Stimulated activated CD4-positive, alpha-beta T cell treated with anti-CD3 and anti-CD28 coated beads, Interleukin-12 subunit alpha, Interleukin-12 subunit beta, amount 100 ng/mL, for 48 hours (primary cell): Measurements from ENCODE around the gene GATB.
A peak's percentile ranks its signal among the peaks of the same experiment; 100 is the strongest.

ENCODE experiments used
- DNase-seq, 3 donors: peaks; one replicate each; pipeline ENCODE4 v3.0.0-alpha.2; 2020; ENCODE audit warnings: low read depth in 2 of 3, low spot score in 1 of 3

The GATB gene

GRCh38 chr4:151760712-151761661 lies at the start of gene GATB:
GATB (minus strand) TSS chr4:151761007; CDS start chr4:151760982, 25 bp downstream.
- DNase-seq: peak; percentile 80 to 88 (median 88)

GRCh38 chr4:151810476-151810875 lies 49.7 kb upstream of the GATB start:
- DNase-seq: no peak

- DNase-seq: no peak
Measured at GRCh38 chr4:151809716-151810115, 48.9 kb upstream of the GATB start.

DNA sequence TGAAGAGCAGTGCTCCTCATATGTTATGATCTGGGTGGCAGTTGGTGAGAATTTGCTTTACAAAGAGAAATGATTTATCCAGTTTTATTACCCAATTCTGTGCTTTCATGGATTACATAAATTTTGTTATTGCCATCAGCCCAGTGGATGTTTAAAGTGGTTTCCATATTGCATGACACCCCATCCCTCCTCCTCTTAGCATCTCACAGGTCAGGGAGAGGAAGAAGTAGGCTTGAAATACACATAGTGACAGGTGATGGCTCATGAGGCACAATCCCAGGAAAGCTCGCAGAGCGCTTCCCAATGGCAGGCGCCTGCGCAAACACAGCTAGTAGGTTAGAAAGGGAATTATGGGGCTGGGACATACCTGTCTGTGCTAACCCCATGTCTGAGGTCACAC lies 47.7 kb upstream of the GATB start:
- no peak for DNase-seq

DNA sequence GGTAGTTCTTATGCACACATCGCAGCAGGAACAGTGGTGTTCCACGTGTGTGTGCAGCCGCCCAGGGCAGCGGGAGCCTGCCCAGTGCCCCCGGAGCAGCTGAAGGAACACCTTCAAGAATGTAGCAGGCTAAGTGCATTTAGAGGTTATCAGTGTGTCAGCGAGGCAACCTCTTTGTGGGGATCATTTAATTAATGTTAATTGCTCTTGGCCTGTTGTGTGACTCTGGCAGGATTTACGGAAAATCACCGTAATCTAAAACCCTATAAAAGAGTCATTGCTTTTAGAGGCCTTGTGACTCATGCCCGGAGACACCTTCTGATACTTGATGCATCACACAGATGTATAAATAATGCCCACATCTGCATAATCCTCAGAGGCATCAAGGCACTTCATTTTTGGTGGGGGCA lies 47.3 kb upstream of the GATB start:
- no peak for DNase-seq

- no peak for DNase-seq
Measured at GRCh38 chr4:151807220-151807619, 46.4 kb upstream of the GATB start.

- no peak for DNase-seq
Measured at GRCh38 chr4:151806511-151806927, 45.7 kb upstream of the GATB start.

GRCh38 chr4:151804821-151805220 lies 44.0 kb upstream of the GATB start:
- no peak for DNase-seq

GRCh38 chr4:151804086-151804630 lies 43.4 kb upstream of the GATB start:
- DNase-seq: no peak

DNA sequence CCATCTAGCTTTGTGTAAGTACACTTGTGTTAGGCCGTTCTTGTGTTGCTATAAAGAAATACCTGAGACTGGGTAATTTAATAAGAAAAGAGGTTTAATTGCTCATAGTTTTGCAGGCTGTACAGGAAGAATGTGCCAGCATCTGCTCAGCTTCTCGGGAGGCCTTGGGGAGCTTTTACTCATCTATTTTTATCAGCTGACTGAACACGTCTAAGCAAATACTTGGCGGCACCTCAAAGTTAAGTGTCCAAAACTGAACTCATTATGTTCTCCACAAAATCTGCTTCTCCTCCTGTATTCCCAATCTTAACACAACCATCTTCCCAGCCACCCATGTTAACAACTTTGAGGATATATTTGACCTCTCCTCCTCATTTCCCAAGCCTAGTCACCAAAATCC lies 42.4 kb upstream of the GATB start:
- no peak for DNase-seq

DNA sequence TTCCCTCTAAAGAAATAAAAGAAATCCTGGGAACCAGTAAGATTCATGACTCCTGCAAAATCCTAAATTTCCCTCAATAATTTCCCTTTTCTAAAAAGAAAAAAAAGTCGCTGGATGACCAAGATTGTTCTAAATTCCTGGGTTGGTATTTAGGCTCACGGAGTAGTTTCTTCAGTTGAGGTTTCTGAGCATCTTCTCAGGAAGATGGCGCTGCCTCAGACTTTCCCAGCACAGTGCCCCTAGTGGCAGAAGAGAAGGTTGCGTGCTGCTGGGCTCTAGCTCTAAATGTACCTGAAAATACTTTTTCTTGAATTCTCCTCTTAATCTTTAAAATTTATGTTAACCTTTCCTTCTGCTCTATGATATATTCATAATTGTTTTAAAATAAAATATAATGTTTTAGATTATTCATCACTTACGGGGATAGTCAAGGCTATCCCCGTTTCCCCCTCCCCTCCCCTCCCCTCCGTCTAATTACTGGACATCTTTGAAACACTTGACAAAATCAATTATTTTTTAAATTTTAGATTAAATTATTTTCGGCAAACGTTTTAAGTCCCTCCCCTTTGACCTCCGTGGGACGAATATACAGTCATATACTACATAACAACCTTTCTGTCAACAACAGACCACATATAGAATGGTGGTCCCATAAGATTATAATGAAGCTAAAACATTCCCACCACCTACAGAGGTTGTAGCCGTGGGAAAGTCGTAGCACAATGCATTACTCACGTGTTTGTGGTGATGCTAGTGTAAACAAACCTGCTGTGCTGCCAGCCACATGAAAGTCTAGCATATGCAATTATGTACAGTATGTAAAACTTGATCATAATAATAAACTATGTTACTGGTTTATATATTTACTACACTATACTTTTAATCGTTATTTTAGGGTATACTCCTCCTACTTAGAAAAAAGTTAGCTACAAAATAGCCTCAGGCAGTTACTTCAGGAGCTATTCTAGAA lies 41.0 kb upstream of the GATB start:
- peak; percentile 31 to 69 (median 52) for DNase-seq

GRCh38 chr4:151799417-151800012 lies 38.7 kb upstream of the GATB start:
- no peak for DNase-seq

GRCh38 chr4:151798678-151799416 lies 38.0 kb upstream of the GATB start:
- no peak for DNase-seq

- DNase-seq: no peak
Measured at GRCh38 chr4:151797853-151798252, 37.0 kb upstream of the GATB start.

- no peak for DNase-seq
Measured at GRCh38 chr4:151797131-151797530, 36.3 kb upstream of the GATB start.

DNA sequence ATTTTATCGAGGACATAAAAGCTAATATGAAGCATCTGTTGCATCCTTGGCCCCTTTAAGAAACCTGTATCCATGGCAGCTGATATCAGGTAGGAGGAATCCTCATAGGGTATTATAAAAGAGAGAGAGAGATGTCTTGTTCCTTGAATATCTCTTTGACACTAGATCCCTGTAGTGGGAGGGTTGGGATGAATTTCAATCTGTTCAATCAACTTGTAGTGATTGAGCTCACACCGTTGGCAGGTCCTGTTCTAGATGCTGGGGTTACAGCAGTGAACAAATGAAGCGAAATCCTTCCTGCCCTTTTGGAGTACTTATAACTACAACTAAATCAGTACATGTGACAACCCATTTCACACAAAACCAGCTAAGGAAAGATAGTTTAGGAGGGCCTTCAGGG lies 35.3 kb upstream of the GATB start:
- no peak for DNase-seq

DNA sequence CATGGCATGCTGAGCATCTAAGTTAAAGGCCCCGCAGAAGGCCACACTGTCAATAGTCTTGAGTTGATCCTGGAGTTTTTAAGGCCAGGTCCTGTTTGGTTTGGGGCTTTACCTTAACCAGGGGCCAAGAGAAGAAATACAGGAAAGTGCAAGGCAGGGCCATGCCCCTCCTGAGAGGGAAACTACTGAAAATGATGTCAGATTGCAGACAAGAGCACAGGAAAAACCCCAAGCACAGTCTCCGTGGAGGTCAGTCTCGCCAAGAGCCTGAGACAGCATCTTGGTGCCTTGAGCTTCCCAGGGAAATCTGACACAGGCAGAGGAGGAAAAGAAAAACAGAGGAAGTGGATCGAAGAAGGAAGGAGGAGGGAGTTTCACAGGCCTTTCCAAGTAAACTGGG lies 32.2 kb upstream of the GATB start:
- DNase-seq: no peak

DNA sequence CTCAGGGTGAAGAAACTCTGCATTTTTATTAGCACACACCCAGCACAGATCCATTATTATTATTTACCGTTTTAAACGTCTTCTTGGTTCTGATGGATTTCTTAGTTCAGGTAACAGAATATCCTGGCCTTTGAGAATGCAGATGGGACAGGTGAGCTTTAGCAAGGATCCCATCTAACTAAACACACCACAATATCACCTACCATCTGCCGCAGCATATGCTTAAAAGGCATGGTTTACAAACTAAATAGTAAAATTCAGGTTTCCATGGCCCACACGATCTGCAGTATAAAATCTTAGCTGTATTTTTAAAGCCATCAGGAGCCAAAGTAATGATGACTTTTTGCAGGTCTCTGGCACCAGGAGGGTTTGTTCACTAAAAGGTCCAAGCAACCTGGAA lies 31.7 kb upstream of the GATB start:
- no peak for DNase-seq

GRCh38 chr4:151788021-151788420 lies 27.2 kb upstream of the GATB start:
- DNase-seq: no peak

GRCh38 chr4:151786158-151786495 lies 25.3 kb upstream of the GATB start:
- DNase-seq: no peak
